IMR-90 (cell line): ENCODE results near the gene TMEM239. TPM values are rescaled to one million over a fixed set of nuclear protein-coding genes. Genes with fewer than 3 reads are reported as not detected.
A peak's percentile ranks its signal among the peaks of the same experiment; 100 is the strongest.

Experiments
- ATAC-seq: fragments of 200-7000 bp; cut with Tn5 transposase; 2 replicates; pipeline ENCODE4 v1.9.1; 2020; ENCODE audit warnings: low read depth, mild to moderate bottlenecking, moderate library complexity
- BruUV-seq: library from RNA; stranded (reverse); fragments of 400-500 nt; replicated peaks from 2 replicates; lab custom pipeline; 2021; lab: Mats Ljungman, UMichigan
- CTCF ChIA-PET: fragments of 300-600 bp; formaldehyde crosslinking; extraction: SDS; loops from one replicate; lab custom pipeline; 2021; ENCODE audit warnings: antibody characterized with exemption; lab: Yijun Ruan, JAX
- POLR2A ChIA-PET: fragments of 300-600 bp; sonication (Branson Sonifier 250); formaldehyde crosslinking; loops from one replicate; lab custom pipeline; 2022; ENCODE audit warnings: antibody characterized with exemption; ENCODE audit not compliant: unreplicated experiment; lab: Charles Lee
- DNase-seq: peaks from one replicate; pipeline ENCODE4 v3.0.0; 2013
- H2AFZ ChIP-seq: replicated peaks from 2 replicates; pipeline ENCODE3; 2013; ENCODE audit warnings: low read length, mild to moderate bottlenecking; ENCODE audit not compliant: poor library complexity
- H2AK5ac ChIP-seq: 2 replicates; pipeline ENCODE4 v1.6.1; 2013; ENCODE audit warnings: low read depth, low read length, inconsistent platforms
- H2AK9ac ChIP-seq: replicated peaks from 2 replicates; pipeline ENCODE3; 2013; ENCODE audit warnings: mild to moderate bottlenecking, low read depth, low read length, moderate library complexity; ENCODE audit not compliant: poor library complexity
- H2BK120ac ChIP-seq: 2 replicates; pipeline ENCODE4 v1.6.1; 2013; ENCODE audit warnings: low read depth, low read length, inconsistent platforms
- H2BK15ac ChIP-seq: 3 replicates; pipeline ENCODE4 v1.6.1; 2013; ENCODE audit warnings: low read depth, low read length, inconsistent platforms
- H2BK20ac ChIP-seq: 2 replicates; pipeline ENCODE4 v1.6.1; 2013; ENCODE audit warnings: low read depth, mild to moderate bottlenecking, inconsistent platforms, low read length, moderate library complexity
- H2BK5ac ChIP-seq: 2 replicates; pipeline ENCODE4 v1.6.1; 2013; ENCODE audit warnings: mild to moderate bottlenecking, low read depth, low read length, inconsistent platforms; ENCODE audit not compliant: poor library complexity, severe bottlenecking
- H3K14ac ChIP-seq: replicated peaks from 2 replicates; pipeline ENCODE4 v1.6.1; 2013; ENCODE audit warnings: low read depth, low read length, inconsistent platforms
- H3K18ac ChIP-seq: 2 replicates; pipeline ENCODE4 v1.6.1; 2013; ENCODE audit warnings: low read depth, low read length, control low read depth
- H3K23ac ChIP-seq: 2 replicates; pipeline ENCODE4 v1.6.1; 2013; ENCODE audit warnings: low read depth, low read length, inconsistent platforms
- H3K27ac ChIP-seq: 2 replicates; pipeline ENCODE4 v1.5.1; 2013; ENCODE audit warnings: mild to moderate bottlenecking, control low read depth, low read length; ENCODE audit not compliant: insufficient read depth
- H3K27me3 ChIP-seq: 2 replicates; pipeline ENCODE4 v1.6.1; 2013; ENCODE audit warnings: low read length; ENCODE audit not compliant: control insufficient read depth, insufficient read depth
- H3K36me3 ChIP-seq: 2 replicates; pipeline ENCODE4 v1.6.1; 2013; ENCODE audit warnings: low read length, mixed read lengths; ENCODE audit not compliant: control insufficient read depth, insufficient read depth
- H3K4ac ChIP-seq: 2 replicates; pipeline ENCODE4 v1.6.1; 2013; ENCODE audit warnings: low read depth, low read length, inconsistent platforms
- H3K4me1 ChIP-seq: 2 replicates; pipeline ENCODE4 v1.6.1; 2013; ENCODE audit warnings: low read length, mixed read lengths; ENCODE audit not compliant: control insufficient read depth, insufficient read depth
- H3K4me2 ChIP-seq: 2 replicates; pipeline ENCODE4 v1.6.1; 2013; ENCODE audit warnings: low read depth, mild to moderate bottlenecking, control low read depth, low read length, moderate library complexity
- H3K4me3 ChIP-seq: 2 replicates; pipeline ENCODE4 v1.5.1; 2013; ENCODE audit warnings: low read depth, mild to moderate bottlenecking, control low read depth, low read length, moderate library complexity; ENCODE audit not compliant: insufficient read depth
- H3K56ac ChIP-seq: 2 replicates; pipeline ENCODE4 v1.6.1; 2013; ENCODE audit warnings: low read length, inconsistent platforms; ENCODE audit not compliant: insufficient read depth; ENCODE audit errors: extremely low read depth
- H3K79me1 ChIP-seq, 2 experiments: 2 replicates each; pipeline ENCODE4 v1.6.1; 2013; ENCODE audit warnings: low read length in 2 of 2, inconsistent platforms in 1 of 2, low read depth in 1 of 2
- H3K9ac ChIP-seq: 2 replicates; pipeline ENCODE4 v1.6.1; 2013; ENCODE audit warnings: low read depth, low read length, control low read depth
- H3K9me1 ChIP-seq: 2 replicates; pipeline ENCODE4 v1.6.1; 2013; ENCODE audit warnings: low read length, inconsistent platforms; ENCODE audit not compliant: insufficient read depth
- H3K9me3 ChIP-seq: 2 replicates; pipeline ENCODE4 v1.6.1; 2013; ENCODE audit warnings: low read length; ENCODE audit not compliant: control insufficient read depth, insufficient read depth
- H4K20me1 ChIP-seq: 2 replicates; pipeline ENCODE4 v1.6.1; 2013; ENCODE audit warnings: low read length, inconsistent platforms; ENCODE audit not compliant: insufficient read depth
- H4K5ac ChIP-seq: 2 replicates; pipeline ENCODE4 v1.6.1; 2013; ENCODE audit warnings: mild to moderate bottlenecking, low read depth, low read length, control low read depth
- H4K8ac ChIP-seq, 2 experiments: 2 replicates each; pipeline ENCODE4 v1.6.1; 2013; ENCODE audit warnings: low read depth in 2 of 2, low read length in 2 of 2, control low read depth in 1 of 2, inconsistent platforms in 1 of 2
- H4K91ac ChIP-seq: 2 replicates; pipeline ENCODE4 v1.6.1; 2013; ENCODE audit warnings: low read depth, low read length, inconsistent platforms; ENCODE audit not compliant: insufficient read depth
- BHLHE40 ChIP-seq: fragments of 150-350 bp; IDR thresholded peaks from 2 replicates; pipeline ENCODE4 v1.6.1; 2016; ENCODE audit warnings: mild to moderate bottlenecking, low read depth, low read length
- CEBPB ChIP-seq: IDR thresholded peaks from 2 replicates; pipeline ENCODE4 v1.6.1; 2012; ENCODE audit warnings: low read depth, low read length, improper control_type of control experiment
- CHD1 ChIP-seq: IDR thresholded peaks from 2 replicates; pipeline ENCODE4 v1.6.1; 2012; ENCODE audit warnings: low read depth, low read length, improper control_type of control experiment
- FOS ChIP-seq: fragments of 150-350 bp; IDR thresholded peaks from 2 replicates; pipeline ENCODE4 v1.6.1; 2016; ENCODE audit warnings: low read depth, low read length
- MAFK ChIP-seq: IDR thresholded peaks from 2 replicates; pipeline ENCODE4 v1.6.1; 2012; ENCODE audit warnings: low read depth, low read length, improper control_type of control experiment
- MAZ ChIP-seq: IDR thresholded peaks from 2 replicates; pipeline ENCODE4 v1.6.1; 2012; ENCODE audit warnings: low read depth, mild to moderate bottlenecking, low read length, improper control_type of control experiment, moderate library complexity, borderline replicate concordance
- MXI1 ChIP-seq: IDR thresholded peaks from 2 replicates; pipeline ENCODE4 v1.6.1; 2012; ENCODE audit warnings: low read depth, mild to moderate bottlenecking, low read length, moderate library complexity, borderline replicate concordance
- NFE2L2 ChIP-seq: fragments of 150-350 bp; IDR thresholded peaks from 2 replicates; pipeline ENCODE4 v1.6.1; 2016; ENCODE audit warnings: low read depth, mild to moderate bottlenecking, low read length
- POLR2A ChIP-seq: IDR thresholded peaks from 2 replicates; pipeline ENCODE4 v1.6.1; 2012; ENCODE audit warnings: mild to moderate bottlenecking, low read depth, low read length
- RAD21 ChIP-seq: IDR thresholded peaks from 2 replicates; pipeline ENCODE4 v1.6.1; 2012; ENCODE audit warnings: low read length, improper control_type of control experiment
- RCOR1 ChIP-seq: IDR thresholded peaks from 2 replicates; pipeline ENCODE4 v1.6.1; 2012; ENCODE audit warnings: mild to moderate bottlenecking, low read length, improper control_type of control experiment; ENCODE audit not compliant: insufficient replicate concordance
- RFX5 ChIP-seq: IDR thresholded peaks from 2 replicates; pipeline ENCODE4 v1.8.0; 2012; ENCODE audit warnings: low read depth, mild to moderate bottlenecking, low read length, moderate library complexity
- SMC3 ChIP-seq: fragments of 150-350 bp; IDR thresholded peaks from 2 replicates; pipeline ENCODE4 v1.6.1; 2016; ENCODE audit warnings: low read depth, mild to moderate bottlenecking, antibody characterized with exemption, low read length, moderate library complexity
- WGBS, 2 experiments: methylation state at CpG; one replicate each; pipeline versions ENCODE4 v1.1.5 to v1.1.7; 2013; ENCODE audit warnings: missing lambda C conversion rate in 2 of 2; ENCODE audit not compliant: insufficient read length in 1 of 2; ENCODE audit errors: extremely low coverage in 2 of 2; 5-methylcytosine and 5-hydroxymethylcytosine counted together
- dilution Hi-C: fragments of 300-500 bp; cut with HindIII; formaldehyde crosslinking; loops from one replicate; pipeline ENCODE4 v1.14.3; 2018; ENCODE audit warnings: low sequenced_read_pairs; ENCODE audit not compliant: unreplicated experiment
- in situ Hi-C: fragments of 300-500 bp; cut with MboI; formaldehyde crosslinking; loops from 3 replicates; pipeline ENCODE4 v1.14.3; 2019; ENCODE audit warnings: low sequenced_read_pairs, inconsistent platforms, mixed read lengths
- intact Hi-C: fragments of 100-400 bp; cut with micrococcal nuclease; formaldehyde crosslinking; loops from 2 replicates; pipeline ENCODE4 v1.10.0; 2022
- polyA plus RNA-seq, 3 experiments: library from polyadenylated mRNA; depleted of rRNA; stranded (reverse); fragments of >200 nt; gene quantifications; 2 replicates each; pipeline ENCODE4 v1.2.3, GENCODE V29; 2012; ENCODE audit warnings: low replicate concordance in 1 of 3
- total RNA-seq: library from RNA; depleted of rRNA; stranded (reverse); fragments of >200 nt; gene quantifications from 2 replicates; pipeline ENCODE4 v1.2.3, GENCODE V29; 2012
- TF ChIP-seq, protein P1 (sequence below): fragments of 150-350 bp; IDR thresholded peaks from 2 replicates; pipeline ENCODE4 v1.6.1; 2016; ENCODE audit warnings: low read depth, mild to moderate bottlenecking, low read length, moderate library complexity, borderline replicate concordance
- TF ChIP-seq, protein P2 (sequence below): conservative IDR thresholded peaks from 2 replicates; pipeline ENCODE4 v1.5.1; 2012; ENCODE audit warnings: mild to moderate bottlenecking, low read depth, low read length, improper control_type of control experiment

Gene TMEM239
- total and polyA plus RNA-seq, 2 of the 4 experiments (the other 2 are of a cell fraction): 0.32 TPM; not detected in 1

DNA sequence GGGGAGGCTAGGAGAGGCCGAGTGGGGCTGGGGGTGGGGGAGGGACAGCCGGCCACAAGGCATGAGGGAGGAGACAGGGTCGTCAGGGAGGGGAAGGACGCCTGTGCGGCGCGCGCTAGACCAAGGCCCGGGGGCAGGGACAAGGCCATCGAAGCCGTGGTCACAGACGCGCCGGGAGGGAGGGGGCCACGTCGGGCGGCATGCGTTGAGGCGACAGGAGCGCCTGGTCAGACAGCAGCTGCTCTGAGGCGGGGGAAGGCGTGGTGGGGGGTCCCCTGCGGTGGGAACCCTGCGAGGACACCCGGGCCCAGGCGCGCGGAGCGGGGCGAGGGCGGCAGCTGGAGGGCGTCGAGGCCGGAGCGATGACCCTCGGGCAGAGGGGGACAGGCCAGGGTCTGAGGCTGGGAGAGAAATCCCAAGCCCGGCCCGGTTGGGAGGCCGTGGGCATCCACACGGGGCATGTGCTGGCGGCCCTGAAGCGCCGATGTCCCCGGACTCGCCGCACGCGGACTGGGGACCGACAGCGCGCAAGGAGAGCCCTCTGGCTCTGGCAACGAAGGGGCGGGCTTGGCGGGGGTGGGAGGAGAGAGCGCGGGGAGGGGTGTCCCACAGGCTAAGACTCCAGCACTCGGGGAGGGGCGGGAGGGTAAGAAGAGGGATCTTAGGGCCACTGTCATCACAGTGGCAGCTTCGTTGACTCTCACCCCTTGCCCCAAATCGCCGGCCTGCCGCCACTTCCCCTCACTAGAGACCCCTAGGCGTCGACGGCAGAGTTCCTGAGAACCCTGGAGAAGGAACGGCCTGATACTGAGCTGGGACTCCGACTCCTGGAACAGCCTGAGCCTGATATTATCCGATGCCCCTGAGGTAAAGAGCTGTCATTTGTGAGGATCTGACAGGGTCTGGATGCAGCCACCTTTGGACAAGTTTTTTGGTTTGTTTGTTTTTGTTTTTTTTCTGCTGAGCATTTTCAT is 5.0 kb downstream of the TMEM239 start:
- H3K4me1 ChIP-seq: peaks cover 27% of the 10 kb centered on the region
- peak overlapping the region; percentile 91 for H2AFZ ChIP-seq
- no peak overlapping the region for H3K56ac ChIP-seq
- peak overlapping the region; percentile 45; the same call in 1 of the 3 replicates for H2BK15ac ChIP-seq
- dilution Hi-C loops (no loop called here), intact Hi-C loops (no loop called here), in situ Hi-C loops (loop anchor here (25.0 kb wide), 1 partner anchor 709 kb away; the partner anchor contains the start of gene STK35)
- POLR2A ChIA-PET: no interaction called here
- H3K36me3 ChIP-seq: no peaks in the 10 kb centered on the region
- H3K9me3 ChIP-seq: no peaks in the 10 kb centered on the region
- peak overlapping the region; percentile 94 to 95; a peak in 2 of 4 replicates for H4K8ac ChIP-seq
- H3K4me2 ChIP-seq: no peak overlapping the region
- no TSS peak for BruUV-seq
- peak overlapping the region; percentile 85 for H2AK9ac ChIP-seq
- no peak overlapping the region; the same call in 1 of the 2 replicates for H3K9ac ChIP-seq
- H4K91ac ChIP-seq: peak overlapping the region; percentile 91
- no peak overlapping the region; the same call in 1 of the 2 replicates for H2BK20ac ChIP-seq
- H2BK5ac ChIP-seq: peak overlapping the region; percentile 10
- H3K79me1 ChIP-seq: no peaks in the 10 kb centered on the region
- peak overlapping the region; percentile 99 for H3K27ac ChIP-seq
- no peak overlapping the region for H3K4me3 ChIP-seq
- H3K23ac ChIP-seq: no peak overlapping the region
- CTCF ChIA-PET: no interaction called here
- WGBS, 2 experiments: 42% methylated on average over 24 of the region's 68 CpGs; no CpG with 5 or more reads in 1 of the 2 experiments
- no peaks in the 10 kb centered on the region for H4K20me1 ChIP-seq
- no peak overlapping the region for H3K14ac ChIP-seq
- H3K27me3 ChIP-seq: no peaks in the 10 kb centered on the region
- peak overlapping the region; percentile 86; the same call in 1 of the 2 replicates for H4K5ac ChIP-seq
- peak overlapping the region; percentile 91; the same call in 1 of the 2 replicates for H3K18ac ChIP-seq
- H2AK5ac ChIP-seq: peak overlapping the region; percentile 69
- peak overlapping the region; percentile 86 for H2BK120ac ChIP-seq
- DNase-seq (no peak), ATAC-seq (no peak)
- peaks cover 12% of the 10 kb centered on the region for H3K9me1 ChIP-seq
- H3K4ac ChIP-seq: peak overlapping the region; percentile 69
- no peak for TF ChIP-seq RFX5
- TF ChIP-seq SMC3: no peak
- TF ChIP-seq, protein P1, sequence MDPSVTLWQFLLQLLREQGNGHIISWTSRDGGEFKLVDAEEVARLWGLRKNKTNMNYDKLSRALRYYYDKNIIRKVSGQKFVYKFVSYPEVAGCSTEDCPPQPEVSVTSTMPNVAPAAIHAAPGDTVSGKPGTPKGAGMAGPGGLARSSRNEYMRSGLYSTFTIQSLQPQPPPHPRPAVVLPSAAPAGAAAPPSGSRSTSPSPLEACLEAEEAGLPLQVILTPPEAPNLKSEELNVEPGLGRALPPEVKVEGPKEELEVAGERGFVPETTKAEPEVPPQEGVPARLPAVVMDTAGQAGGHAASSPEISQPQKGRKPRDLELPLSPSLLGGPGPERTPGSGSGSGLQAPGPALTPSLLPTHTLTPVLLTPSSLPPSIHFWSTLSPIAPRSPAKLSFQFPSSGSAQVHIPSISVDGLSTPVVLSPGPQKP: no peak
- TF ChIP-seq MXI1: no peak
- no peak for TF ChIP-seq MAFK
- TF ChIP-seq CHD1: no peak
- TF ChIP-seq RAD21: no peak
- no peak for TF ChIP-seq FOS
- TF ChIP-seq, protein P2, sequence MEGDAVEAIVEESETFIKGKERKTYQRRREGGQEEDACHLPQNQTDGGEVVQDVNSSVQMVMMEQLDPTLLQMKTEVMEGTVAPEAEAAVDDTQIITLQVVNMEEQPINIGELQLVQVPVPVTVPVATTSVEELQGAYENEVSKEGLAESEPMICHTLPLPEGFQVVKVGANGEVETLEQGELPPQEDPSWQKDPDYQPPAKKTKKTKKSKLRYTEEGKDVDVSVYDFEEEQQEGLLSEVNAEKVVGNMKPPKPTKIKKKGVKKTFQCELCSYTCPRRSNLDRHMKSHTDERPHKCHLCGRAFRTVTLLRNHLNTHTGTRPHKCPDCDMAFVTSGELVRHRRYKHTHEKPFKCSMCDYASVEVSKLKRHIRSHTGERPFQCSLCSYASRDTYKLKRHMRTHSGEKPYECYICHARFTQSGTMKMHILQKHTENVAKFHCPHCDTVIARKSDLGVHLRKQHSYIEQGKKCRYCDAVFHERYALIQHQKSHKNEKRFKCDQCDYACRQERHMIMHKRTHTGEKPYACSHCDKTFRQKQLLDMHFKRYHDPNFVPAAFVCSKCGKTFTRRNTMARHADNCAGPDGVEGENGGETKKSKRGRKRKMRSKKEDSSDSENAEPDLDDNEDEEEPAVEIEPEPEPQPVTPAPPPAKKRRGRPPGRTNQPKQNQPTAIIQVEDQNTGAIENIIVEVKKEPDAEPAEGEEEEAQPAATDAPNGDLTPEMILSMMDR: no peak
- no peak for TF ChIP-seq CEBPB
- TF ChIP-seq MAZ: no peak
- TF ChIP-seq NFE2L2: no peak
- no peak for TF ChIP-seq BHLHE40
- no peak for TF ChIP-seq RCOR1
- no peak for TF ChIP-seq POLR2A
